ENCODE measurements around the gene CEP44. TPM values are rescaled to one million over a fixed set of nuclear protein-coding genes. Genes with fewer than 3 reads are reported as not detected.

The CEP44 gene, protein sequence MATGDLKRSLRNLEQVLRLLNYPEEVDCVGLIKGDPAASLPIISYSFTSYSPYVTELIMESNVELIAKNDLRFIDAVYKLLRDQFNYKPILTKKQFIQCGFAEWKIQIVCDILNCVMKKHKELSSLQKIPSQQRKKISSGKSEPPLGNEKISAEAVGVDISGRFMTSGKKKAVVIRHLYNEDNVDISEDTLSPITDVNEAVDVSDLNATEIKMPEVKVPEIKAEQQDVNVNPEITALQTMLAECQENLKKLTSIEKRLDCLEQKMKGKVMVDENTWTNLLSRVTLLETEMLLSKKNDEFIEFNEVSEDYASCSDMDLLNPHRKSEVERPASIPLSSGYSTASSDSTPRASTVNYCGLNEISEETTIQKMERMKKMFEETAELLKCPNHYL
- total RNA-seq = 10 to 100 TPM in 7 of 8 experiments, 1 to 10 TPM in 1; 7.4 to 20.8 (median 17.9) TPM

DNA sequence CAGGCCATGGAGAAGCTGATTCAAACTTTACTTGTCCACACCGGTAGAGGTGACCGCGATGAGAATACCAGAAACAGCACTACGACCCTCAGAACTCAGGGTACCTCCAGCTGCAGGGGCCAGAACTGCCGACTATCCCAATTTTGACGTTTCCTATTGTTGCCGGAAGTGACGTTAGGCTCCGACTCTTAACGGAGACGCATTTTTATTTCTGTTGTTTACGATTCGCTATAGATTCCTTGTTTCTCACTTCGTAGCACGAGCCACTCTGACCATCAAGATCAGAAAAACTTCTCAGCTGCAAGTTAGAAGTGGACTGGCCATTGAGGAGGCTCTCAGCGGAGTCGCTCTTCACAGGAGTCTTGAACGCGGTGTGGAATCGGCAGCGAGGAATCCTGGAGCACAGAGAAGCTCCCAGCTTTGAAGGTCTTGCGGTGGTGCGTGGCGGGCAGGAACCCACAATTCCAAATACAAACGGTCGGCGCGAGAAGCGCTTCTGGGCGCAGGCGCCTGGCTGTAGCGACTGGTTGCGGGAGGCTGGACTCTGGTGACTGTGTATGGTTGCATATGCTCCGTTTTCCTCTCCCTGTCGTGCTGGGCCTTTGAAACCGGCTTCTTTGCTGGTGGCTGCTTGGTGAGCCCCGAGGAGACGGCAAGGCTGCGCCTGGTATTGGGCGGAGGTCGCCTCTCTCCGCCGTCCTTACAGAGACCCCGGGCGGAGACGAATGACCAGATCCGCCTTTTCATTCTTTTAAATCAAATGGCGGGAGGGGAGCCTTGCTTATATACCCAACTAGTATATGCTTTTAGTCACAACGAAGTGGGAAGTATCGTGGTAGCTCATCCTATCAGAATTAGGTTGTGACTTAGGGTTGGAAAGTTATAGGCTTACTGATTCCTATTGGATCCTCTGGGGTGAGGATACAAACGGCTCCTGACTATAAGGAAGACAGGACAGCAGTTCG lies at the start of gene CEP44, which contains the start of gene FBXO8:
TSS of gene CEP44 (plus strand) at position 405 of the 965 bp plus-strand sequence. CDS start 15,211 bp downstream, outside the sequence.
TSS of gene FBXO8 (minus strand) at position 161 of the 965 bp plus-strand sequence. CDS start 20,575 bp downstream, outside the sequence.
- Histone ChIP-seq H3K4me3 (peak within 1 kb of the TSS; percentile 60 to 92 (median 82)), H3K27ac (peak within 1 kb of the TSS; percentile 99 to 100), H3K4me1 (replicated peaks in 1 of 2) (peaks cover 3 to 14% of the 10 kb centered on the region in 2 donors)
- in situ Hi-C loops (cut with MboI; ENCODE audit: low pct_unique_long_range_greater_than_20kb in 2 of 9, low sequenced_read_pairs in 9 of 9, unreplicated experiment in 9 of 9) = no loop called here
- 0 to 4% (median 0%) methylated on average over 4 to 19 of the region's 52 CpGs; no CpG with 5 or more reads in 1 of the 10 experiments for WGBS, 10 experiments
- peak; percentile 73 to 87 (median 83) for ATAC-seq (replicated peaks in 6 of 8)

DNA sequence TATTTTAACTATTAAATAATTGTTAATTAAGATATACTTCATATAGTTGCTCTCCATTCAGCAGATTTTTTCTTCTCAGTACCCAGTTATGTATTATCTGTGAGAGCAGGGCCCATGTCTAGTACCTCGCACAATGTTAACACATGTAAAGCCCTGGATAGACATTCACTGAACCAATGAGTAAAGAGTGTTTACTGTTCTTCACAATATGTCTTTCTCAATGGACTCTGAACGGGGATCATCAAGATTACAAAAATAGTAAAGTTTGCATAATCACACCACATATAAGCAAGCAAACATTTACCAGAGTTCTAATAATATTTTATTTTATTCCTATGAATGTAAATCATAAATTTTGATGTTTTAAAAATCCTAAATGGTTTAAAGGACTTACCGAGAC lies 47.4 kb upstream of the CEP44 start:
- no peaks in the 10 kb centered on the region for H3K4me1 ChIP-seq (replicated peaks in 1 of 2)
- ATAC-seq (replicated peaks in 6 of 8) = no peak
- no peak overlapping the region for H3K27ac ChIP-seq
- no peak overlapping the region for H3K4me3 ChIP-seq
- in situ Hi-C loops (cut with MboI; ENCODE audit: low pct_unique_long_range_greater_than_20kb in 2 of 9, low sequenced_read_pairs in 9 of 9, unreplicated experiment in 9 of 9) = no loop called here
- 78 to 100% (median 86%) methylated on average over 1 to 3 of the region's 3 CpGs for WGBS, 10 experiments

DNA sequence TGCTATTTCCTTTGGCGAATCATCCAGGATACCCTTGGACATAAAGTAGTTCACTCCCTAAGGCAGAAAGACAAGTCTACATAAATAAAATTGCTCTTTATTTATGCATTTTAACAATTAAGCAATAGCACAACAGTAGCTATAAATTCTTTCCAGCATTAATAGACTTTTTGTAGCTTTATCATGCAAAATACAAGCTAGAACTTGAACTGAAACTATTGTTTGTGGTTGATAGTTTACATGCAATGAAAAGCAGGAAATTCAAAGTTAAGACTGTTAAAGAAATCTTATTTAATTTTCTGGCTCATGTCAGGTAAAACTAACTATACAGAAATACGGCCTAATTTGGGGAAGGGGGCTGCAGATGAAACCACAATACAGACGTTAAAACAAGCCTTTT lies 42.5 kb upstream of the CEP44 start:
- Histone ChIP-seq H3K4me3 (no peak overlapping the region), H3K4me1 (replicated peaks in 1 of 2) (no peaks in the 10 kb centered on the region), H3K27ac (no peak overlapping the region)
- in situ Hi-C loops (cut with MboI; ENCODE audit: low pct_unique_long_range_greater_than_20kb in 2 of 9, low sequenced_read_pairs in 9 of 9, unreplicated experiment in 9 of 9) = no loop called here
- ATAC-seq (replicated peaks in 6 of 8) = no peak
- 58 to 100% (median 79%) methylated on average over 1 to 3 of the region's 3 CpGs; no CpG with 5 or more reads in 2 of the 10 experiments for WGBS, 10 experiments

DNA sequence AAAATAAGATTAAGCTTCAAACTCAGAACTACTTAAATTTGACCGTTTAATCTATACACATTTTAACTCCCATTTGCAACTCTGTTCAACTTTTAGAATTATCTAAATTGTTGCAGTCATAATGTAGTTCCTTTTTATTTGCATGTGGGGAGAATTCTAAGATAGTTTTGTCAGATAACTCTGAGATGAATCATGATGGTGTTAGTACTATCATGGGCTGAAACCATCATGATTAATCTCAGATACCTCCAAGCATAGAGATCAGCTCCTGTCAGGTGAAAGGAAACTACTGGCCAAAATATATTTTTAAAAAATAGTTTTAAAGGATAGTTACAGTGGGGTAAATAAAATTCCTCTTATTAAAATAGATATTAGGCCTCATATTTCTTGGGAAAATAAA lies 39.3 kb upstream of the CEP44 start:
- 38 to 100% (median 67%) methylated on average over 1 of the region's 1 CpG; no CpG with 5 or more reads in 1 of the 10 experiments for WGBS, 10 experiments
- in situ Hi-C loops (cut with MboI; ENCODE audit: low pct_unique_long_range_greater_than_20kb in 2 of 9, low sequenced_read_pairs in 9 of 9, unreplicated experiment in 9 of 9) = no loop called here
- H3K27ac ChIP-seq = no peak overlapping the region
- H3K4me3 ChIP-seq = no peak overlapping the region
- no peaks in the 10 kb centered on the region for H3K4me1 ChIP-seq (replicated peaks in 1 of 2)
- ATAC-seq (replicated peaks in 6 of 8) = no peak

DNA sequence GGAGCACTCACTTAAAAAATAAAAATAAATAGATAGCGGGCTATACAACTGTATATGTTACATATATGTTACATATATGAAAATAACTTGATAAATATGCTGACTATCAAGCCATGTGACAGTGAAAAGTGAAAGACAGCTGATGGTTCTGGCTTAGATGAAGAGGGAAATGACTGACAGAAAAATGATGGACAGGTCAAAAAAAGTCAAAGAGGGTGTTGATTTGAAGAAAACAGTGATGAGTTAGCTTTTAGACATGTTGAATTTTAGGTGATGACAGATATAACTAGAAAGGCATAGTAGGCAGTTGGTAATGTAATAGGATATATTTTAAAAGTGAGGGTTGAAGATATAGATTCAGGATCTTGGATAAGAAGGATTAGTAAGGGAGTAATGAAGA lies 38.0 kb upstream of the CEP44 start:
- ATAC-seq (replicated peaks in 6 of 8) = no peak
- 71 to 100% (median 98%) methylated on average over 1 of the region's 1 CpG; no CpG with 5 or more reads in 2 of the 10 experiments for WGBS, 10 experiments
- in situ Hi-C loops (cut with MboI; ENCODE audit: low pct_unique_long_range_greater_than_20kb in 2 of 9, low sequenced_read_pairs in 9 of 9, unreplicated experiment in 9 of 9) = no loop called here
- H3K4me1 ChIP-seq (replicated peaks in 1 of 2) = no peaks in the 10 kb centered on the region
- H3K27ac ChIP-seq = no peak overlapping the region
- no peak overlapping the region for H3K4me3 ChIP-seq

DNA sequence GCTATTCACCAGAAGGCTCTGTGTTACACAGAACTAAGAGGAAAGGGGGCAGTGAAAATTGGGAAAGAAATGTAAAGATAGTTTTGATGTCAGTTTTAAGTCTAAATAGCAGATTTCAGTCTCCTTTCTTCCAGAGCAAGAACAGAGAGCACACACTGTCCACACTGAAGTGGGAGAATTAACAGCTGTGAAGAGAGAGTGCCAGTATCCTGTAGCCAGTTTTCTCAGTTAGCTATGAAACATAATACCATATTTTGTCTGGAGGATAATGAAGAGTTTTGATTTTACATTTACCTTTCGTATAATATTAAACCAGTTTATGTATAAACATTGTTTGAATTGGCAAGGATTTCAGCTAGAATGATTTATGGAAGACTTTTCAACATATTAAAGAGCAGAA lies 35.3 kb upstream of the CEP44 start:
- Histone ChIP-seq H3K4me1 (replicated peaks in 1 of 2) (no peaks in the 10 kb centered on the region), H3K27ac (no peak overlapping the region), H3K4me3 (no peak overlapping the region)
- WGBS, 10 experiments = 0 to 83% (median 44%) methylated on average over 1 of the region's 1 CpG; no CpG with 5 or more reads in 2 of the 10 experiments
- ATAC-seq (replicated peaks in 6 of 8) = no peak
- in situ Hi-C loops (cut with MboI; ENCODE audit: low pct_unique_long_range_greater_than_20kb in 2 of 9, low sequenced_read_pairs in 9 of 9, unreplicated experiment in 9 of 9) = no loop called here

DNA sequence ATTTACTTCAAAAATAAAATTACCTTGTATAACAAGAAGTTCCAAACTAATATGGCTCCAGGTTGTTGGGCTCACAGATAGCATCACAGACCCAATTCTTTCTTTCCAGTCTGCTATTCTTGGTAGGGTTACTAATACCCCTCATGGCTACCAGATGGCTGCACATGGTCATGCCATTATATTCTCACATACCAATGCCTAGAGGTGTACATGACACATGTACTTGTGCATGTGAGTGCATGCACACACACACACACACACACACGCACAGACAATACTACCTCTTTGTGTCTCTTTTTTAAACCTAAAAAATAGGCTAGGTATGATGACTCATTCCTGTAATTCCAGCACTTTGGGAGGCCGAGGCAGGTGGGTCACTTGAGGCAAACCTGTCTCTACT lies 31.3 kb upstream of the CEP44 start:
- ATAC-seq (replicated peaks in 6 of 8) = no peak
- Histone ChIP-seq H3K27ac (no peak overlapping the region), H3K4me3 (no peak overlapping the region), H3K4me1 (replicated peaks in 1 of 2) (no peaks in the 10 kb centered on the region)
- 55 to 100% (median 93%) methylated on average over 1 to 2 of the region's 2 CpGs; no CpG with 5 or more reads in 4 of the 10 experiments for WGBS, 10 experiments
- in situ Hi-C loops (cut with MboI; ENCODE audit: low pct_unique_long_range_greater_than_20kb in 2 of 9, low sequenced_read_pairs in 9 of 9, unreplicated experiment in 9 of 9) = no loop called here

DNA sequence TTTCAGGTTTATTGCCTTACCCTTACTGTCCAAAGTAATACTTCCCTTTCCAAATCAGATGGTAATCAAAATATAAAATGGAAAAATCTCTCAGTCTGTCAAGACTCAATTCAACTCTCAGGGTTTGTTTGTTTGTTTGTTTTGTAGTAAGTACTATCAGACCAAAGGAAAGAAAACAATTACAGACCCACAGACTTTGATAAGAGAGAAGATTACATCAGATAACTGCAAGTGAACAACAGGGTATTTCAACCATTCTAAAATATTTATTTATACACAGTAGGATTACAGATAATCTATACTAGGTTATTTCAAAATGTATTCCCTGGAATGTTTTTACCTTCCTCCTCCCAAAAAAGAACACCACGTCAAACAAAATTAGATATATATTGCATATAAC lies 29.1 kb upstream of the CEP44 start:
- Histone ChIP-seq H3K4me3 (no peak overlapping the region), H3K27ac (no peak overlapping the region), H3K4me1 (replicated peaks in 1 of 2) (no peaks in the 10 kb centered on the region)
- in situ Hi-C loops (cut with MboI; ENCODE audit: low pct_unique_long_range_greater_than_20kb in 2 of 9, low sequenced_read_pairs in 9 of 9, unreplicated experiment in 9 of 9) = no loop called here
- ATAC-seq (replicated peaks in 6 of 8) = no peak
- WGBS, 10 experiments = 60 to 100% (median 87%) methylated on average over 1 of the region's 1 CpG; no CpG with 5 or more reads in 2 of the 10 experiments

DNA sequence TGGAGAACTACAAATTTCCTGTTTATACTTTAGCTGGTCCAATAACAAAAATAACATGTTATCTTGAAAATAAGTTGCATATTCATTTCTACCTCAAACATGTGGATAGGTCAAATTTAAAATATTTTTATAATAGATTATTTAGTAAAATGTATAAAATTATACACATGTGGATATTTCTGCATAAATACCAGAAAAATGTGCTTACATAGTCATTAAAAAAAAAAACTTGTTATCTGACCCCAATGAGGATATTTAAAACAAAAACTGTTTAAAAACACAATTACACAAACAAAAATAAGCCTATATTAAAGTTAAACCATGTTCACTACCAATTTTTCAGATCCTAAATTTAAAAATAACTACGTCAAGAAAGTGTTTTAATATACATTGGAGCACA lies 28.3 kb upstream of the CEP44 start:
- ATAC-seq (replicated peaks in 6 of 8) = no peak

DNA sequence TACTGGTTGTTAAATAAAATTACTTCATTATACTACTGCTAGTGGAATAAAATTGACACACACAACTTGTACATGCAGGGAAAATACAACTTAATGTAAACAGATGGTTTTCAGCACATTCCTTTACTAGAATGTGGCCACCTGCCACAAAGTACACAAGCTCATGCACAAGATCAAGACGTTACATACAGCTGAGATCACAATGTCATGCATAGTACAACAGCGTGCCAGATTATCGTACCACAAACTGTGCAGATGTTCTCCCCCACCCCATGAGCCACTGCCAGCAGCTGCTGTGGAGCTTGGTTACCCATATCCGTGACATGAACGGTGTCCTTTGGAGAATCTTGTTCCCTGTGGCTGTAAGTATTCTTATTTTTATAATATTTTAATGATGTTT lies 27.9 kb upstream of the CEP44 start:
- Histone ChIP-seq H3K4me3 (no peak overlapping the region), H3K27ac (no peak overlapping the region), H3K4me1 (replicated peaks in 1 of 2) (no peaks in the 10 kb centered on the region)
- 0 to 100% (median 83%) methylated on average over 1 to 5 of the region's 5 CpGs; no CpG with 5 or more reads in 2 of the 10 experiments for WGBS, 10 experiments
- peak in 2 of 8 experiments; percentile 86 to 98 for ATAC-seq (replicated peaks in 6 of 8)
- in situ Hi-C loops (cut with MboI; ENCODE audit: low pct_unique_long_range_greater_than_20kb in 2 of 9, low sequenced_read_pairs in 9 of 9, unreplicated experiment in 9 of 9) = no loop called here

More for the DNA sequence above, 28.3 kb upstream of the CEP44 start:
- 45 to 100% (median 90%) methylated on average over 1 of the region's 1 CpG; no CpG with 5 or more reads in 1 of the 10 experiments for WGBS, 10 experiments
- H3K4me3 ChIP-seq = no peak overlapping the region
- no peak overlapping the region for H3K27ac ChIP-seq
- H3K4me1 ChIP-seq (replicated peaks in 1 of 2) = no peaks in the 10 kb centered on the region
- in situ Hi-C loops (cut with MboI; ENCODE audit: low pct_unique_long_range_greater_than_20kb in 2 of 9, low sequenced_read_pairs in 9 of 9, unreplicated experiment in 9 of 9) = no loop called here

DNA sequence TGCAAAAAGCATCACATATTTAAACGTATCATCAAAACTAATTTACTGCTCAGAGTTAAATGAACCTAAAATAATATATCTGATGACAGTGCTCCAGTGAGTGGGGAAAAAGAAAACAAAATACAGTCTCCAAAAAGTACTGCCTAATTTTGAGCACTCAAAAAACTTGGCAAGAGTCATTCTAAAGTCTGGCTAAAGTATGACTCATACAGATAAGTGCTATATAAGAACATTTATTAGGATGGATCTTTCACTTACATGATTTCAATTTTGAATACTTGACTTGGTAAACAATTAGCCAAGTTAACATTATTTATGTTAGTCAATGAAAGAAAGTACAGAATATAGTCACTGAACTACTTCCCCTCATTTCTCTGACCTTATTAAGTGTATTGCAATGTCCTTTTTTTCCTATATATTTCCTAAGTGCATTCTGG lies 27.4 kb upstream of the CEP44 start:
- ATAC-seq (replicated peaks in 6 of 8) = peak in 2 of 8 experiments; percentile 13 to 41
- H3K4me1 ChIP-seq (replicated peaks in 1 of 2) = no peaks in the 10 kb centered on the region
- in situ Hi-C loops (cut with MboI; ENCODE audit: low pct_unique_long_range_greater_than_20kb in 2 of 9, low sequenced_read_pairs in 9 of 9, unreplicated experiment in 9 of 9) = no loop called here
- H3K4me3 ChIP-seq = no peak overlapping the region
- H3K27ac ChIP-seq = no peak overlapping the region
- 45 to 100% (median 92%) methylated on average over 1 of the region's 1 CpG; no CpG with 5 or more reads in 4 of the 10 experiments for WGBS, 10 experiments

DNA sequence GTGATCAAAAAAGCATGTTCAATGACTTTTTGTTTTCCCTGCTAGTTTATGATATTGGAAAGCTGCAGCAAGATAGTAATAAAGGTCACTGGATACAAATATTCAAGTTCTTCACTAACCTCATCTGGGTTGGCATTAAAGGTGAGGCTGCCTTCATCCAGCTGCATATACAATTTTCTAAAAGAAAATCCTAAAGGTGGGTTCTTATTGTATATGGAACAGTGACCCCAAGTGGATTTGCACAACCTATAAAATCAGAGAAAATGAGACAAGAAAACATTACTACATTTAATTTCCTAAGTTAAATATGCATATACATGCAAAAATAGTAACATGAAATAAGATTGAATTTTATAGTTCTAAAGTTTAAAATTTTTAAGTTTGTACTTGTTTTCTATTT lies 24.1 kb upstream of the CEP44 start:
- Histone ChIP-seq H3K4me3 (no peak overlapping the region), H3K27ac (no peak overlapping the region), H3K4me1 (replicated peaks in 1 of 2) (no peaks in the 10 kb centered on the region)
- no peak for ATAC-seq (replicated peaks in 6 of 8)
- in situ Hi-C loops (cut with MboI; ENCODE audit: low pct_unique_long_range_greater_than_20kb in 2 of 9, low sequenced_read_pairs in 9 of 9, unreplicated experiment in 9 of 9) = no loop called here

DNA sequence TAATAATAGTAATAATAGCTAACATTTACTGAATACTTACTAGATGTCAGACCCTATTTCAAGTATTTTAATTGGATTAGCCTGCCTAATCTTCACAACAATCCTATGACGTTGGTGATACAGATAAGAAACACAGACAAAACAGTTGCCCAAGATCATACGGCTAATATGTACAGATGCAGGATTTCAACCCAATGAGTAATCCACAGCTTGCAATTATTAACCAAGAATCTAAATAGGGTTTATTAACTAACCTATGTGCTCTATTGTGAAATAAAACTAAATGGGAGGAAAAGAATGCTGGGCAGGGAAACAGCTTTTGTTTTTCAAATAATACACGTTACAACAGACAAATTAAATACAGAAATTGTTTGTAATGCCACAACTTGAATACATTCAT lies 23.6 kb upstream of the CEP44 start:
- Histone ChIP-seq H3K4me1 (replicated peaks in 1 of 2) (no peaks in the 10 kb centered on the region), H3K4me3 (no peak overlapping the region), H3K27ac (no peak overlapping the region)
- in situ Hi-C loops (cut with MboI; ENCODE audit: low pct_unique_long_range_greater_than_20kb in 2 of 9, low sequenced_read_pairs in 9 of 9, unreplicated experiment in 9 of 9) = no loop called here
- ATAC-seq (replicated peaks in 6 of 8) = peak in 2 of 8 experiments; percentile 22 to 28
- WGBS, 10 experiments = 6 to 50% (median 23%) methylated on average over 2 to 3 of the region's 3 CpGs; no CpG with 5 or more reads in 1 of the 10 experiments

All from motor neuron (in vitro differentiated cells).